Activated CD4-positive, CD25-positive, alpha-beta regulatory T cell treated with anti-CD3 and anti-CD28 coated beads, Interleukin-2, amount 50 U/mL, for 72 hours (primary cell): ENCODE measurements around the gene KCNQ5.

Source experiments
- DNase-seq: peaks from one replicate; pipeline ENCODE4 v3.0.0; 2021

KCNQ5 gene

DNA sequence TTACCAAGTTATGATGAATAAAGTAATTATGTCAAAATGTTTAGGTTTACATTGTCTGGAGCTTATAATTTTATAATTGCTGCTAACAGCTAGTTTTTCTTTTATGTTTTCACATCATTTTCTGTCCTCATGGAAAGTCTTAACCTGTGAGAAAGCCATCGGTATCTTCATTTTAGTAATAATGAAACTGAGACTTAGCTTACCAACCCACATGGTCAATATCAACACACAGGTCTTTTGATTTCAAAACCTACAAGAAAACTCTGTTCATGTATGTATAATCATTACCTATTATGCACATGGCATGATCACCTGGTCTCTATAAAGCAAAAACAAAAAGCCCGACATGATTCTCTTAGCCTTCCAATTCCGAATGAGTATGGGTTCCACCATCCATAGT lies 61.9 kb downstream of the KCNQ5 start:
- DNase-seq: no peak

DNA sequence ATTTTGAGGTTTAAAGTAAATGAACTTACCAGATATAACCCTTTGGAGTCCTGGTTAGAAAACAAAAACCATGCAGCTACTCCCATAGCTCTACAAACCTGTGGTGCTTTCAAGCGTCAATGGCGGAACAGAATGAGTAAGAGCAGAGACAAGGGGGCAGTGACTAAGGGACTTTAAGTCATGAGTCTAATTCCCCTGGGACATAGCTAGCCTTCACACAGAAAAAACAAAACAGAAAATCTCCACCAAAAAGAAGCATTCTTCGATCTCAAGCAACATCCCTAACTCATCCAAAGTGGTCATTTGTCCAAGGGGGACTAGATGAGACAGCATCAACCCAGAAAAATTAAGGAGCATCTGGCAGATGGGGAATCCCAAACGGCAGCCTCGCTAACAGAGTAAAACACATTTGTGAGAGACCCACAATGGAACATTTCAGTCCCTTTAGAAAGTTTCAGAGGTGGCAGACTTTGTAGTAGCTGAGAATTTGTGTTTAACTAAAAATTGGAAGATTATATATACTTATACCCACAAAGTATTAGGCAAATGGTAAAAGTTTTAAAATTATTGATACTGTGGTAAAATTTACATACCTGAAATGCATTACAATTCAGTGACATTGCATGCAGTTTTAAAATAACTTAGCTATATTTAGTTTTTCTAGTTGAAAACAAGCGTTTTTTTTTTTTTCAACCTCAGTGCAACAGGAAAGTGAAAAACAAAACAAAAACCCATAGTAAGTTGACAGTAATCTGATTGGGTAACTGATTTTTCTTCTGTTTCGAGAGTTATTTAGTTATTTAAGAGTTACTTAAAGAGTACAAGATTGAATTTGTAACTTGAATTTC lies 67.5 kb downstream of the KCNQ5 start:
- no peak for DNase-seq

DNA sequence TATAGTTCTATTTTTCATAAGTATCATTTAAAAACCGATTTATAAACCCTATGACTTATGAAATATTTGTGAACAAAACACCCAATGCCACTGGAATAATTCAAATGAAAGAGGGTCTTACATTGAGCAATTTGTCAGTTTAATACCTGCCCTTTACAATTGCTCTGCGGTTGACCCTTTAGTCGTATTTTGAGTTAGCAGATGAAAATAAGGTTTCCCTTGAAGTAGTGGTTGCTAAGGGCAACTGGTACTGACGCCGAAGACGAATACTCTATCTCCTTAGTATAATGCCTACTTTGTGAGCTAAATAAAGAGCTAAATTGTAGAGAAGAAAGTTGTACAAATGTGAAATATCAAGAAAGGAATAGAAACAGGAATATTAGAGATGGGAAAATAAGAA lies 69.4 kb downstream of the KCNQ5 start:
- DNase-seq: no peak

DNA sequence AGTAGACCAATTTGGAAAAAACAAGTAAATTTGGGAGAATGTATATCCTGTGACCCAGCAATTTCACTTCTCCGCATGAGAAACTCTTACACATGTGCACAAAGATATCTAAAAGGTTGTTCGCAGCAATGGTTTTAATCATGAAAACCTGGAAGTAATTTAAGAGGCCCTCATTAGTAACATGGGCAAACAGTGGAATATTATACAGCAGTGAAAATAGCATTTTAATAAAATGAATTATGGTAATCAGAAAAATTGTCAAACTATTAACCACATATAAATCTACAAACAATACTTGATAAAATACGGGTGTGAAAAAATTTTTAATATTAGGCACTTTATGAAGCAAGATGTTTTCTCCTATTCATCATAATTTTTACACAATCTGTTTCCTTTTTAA lies 74.2 kb downstream of the KCNQ5 start:
- DNase-seq: no peak

DNA sequence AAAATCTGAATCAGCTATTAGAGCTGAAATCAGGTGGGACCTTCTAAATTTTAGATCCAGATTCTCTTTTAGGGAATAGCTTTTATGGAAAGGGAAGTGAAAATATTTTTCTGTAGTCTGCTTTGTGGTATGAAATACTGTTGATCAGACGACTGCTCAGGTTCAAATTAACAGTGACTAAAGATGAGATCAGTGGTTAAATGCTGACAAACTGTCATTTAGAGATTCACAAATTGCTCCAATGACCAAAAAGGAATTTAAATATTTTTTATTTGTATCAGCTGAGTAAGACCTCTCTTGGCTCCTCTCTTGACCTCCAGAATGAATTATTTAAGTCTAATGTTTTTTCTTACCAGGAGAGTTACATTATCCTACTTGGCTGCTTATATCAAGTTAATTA lies 77.3 kb downstream of the KCNQ5 start:
- DNase-seq: no peak

DNA sequence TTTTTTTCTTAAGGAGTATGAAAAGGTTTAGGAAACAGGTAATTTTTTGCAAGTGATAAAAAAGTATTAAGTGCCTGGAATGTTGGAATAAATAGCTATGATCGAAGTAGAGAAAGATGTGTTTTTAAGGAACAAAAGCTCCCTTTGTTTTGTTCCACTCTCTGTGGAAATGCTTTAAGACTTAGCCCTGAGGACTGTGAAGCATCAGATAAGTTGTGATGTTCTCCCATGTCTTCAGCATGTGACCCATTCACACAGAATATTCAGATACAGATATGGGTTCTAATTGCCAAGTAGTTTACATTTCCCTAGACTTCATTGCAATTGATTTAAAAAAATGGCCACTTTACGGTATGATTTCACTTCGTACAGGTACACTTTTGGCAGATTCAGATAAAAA lies 80.6 kb downstream of the KCNQ5 start:
- DNase-seq: no peak

DNA sequence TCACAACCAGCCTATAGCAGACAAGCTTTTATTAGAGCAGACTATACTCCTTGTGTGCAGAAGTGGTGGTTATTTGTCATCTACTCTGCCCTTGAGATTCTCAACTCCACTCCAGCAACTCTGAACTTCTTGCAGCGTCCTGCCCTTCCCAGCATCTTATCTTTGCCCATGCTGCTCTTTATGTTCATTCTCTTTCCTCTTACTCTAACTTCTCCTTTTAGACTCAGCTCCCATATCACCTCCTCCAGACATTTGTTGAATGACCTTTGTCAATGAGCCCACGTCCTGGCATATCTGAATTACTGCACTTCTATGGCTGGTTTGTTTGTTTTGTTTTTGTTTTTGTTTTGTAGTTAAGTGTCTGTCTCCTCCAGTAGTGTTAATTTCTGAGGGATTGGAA lies 81.2 kb downstream of the KCNQ5 start:
- no peak for DNase-seq

DNA sequence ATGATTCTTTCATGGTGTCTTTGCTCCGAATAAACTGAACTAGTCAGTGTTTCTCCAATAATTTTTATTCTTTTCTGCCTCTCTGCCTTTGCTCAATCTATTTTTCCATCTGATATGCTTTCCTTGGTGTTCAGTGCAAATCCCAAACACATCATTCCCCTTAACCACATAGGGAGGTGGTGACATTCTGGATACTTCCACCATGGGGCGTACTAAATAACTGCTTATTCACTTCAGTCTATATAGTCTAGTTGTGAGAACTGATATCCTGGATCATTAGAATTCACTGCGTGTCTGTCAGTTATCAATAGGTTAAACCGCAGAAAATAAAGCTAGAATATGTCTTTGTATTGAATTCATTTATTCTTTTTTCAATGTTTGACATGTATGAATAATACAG lies 83.1 kb downstream of the KCNQ5 start:
- DNase-seq: no peak

DNA sequence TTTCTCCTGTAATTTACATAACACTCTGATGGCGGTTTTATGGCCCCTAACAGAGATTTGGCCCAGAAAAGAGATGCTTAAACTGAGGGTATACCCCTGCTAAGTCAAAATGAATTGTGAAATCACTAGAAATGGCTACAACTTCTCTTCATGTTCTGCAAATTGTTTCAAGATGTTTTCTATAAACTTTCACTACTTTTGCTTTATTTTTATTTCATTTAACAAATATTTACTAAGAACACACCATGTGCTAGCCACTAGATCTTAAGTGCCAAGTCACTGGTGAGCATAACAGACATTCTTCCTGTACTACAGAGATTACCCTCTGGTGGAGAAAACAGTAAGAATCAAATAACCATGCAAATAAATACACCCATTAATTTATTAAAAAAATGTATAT lies 87.6 kb downstream of the KCNQ5 start:
- DNase-seq: no peak

DNA sequence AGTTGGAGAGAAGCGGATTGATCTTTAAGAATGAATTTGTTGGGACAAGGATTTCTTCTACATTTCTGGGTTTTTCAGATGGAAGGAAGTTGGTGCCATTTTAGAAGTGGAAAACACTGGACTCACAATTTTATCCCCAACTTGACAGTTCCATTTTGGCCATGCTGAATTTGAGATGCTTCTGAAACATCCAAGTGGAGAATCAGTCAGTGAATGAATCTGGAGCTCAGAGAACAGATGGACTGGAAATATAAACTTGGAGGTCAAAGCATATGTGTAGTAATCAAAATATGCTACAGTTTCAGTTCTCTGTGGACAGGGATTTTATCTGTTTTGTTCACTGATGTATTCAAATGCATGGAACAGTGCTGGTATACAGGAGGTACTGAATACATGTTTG lies 89.9 kb downstream of the KCNQ5 start:
- DNase-seq: no peak

DNA sequence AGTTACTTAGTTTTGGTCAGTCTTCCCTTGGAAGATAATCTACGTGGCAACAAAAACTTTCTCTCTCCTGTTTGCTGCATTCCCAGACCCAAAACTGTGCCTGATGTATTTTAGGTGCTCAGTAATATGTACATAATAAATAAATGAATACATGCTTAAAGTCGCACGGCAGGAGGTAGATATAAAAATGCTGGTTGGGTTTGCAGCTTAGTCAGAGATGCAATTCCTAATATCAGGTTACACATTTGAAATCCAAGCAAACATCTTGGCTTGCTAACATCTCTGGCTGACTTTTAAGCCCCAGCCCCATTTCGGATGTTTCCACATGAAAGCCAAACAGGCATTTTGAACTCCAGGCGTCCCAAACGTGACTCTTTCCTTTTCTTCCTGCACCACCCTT lies 91.0 kb downstream of the KCNQ5 start:
- no peak for DNase-seq

DNA sequence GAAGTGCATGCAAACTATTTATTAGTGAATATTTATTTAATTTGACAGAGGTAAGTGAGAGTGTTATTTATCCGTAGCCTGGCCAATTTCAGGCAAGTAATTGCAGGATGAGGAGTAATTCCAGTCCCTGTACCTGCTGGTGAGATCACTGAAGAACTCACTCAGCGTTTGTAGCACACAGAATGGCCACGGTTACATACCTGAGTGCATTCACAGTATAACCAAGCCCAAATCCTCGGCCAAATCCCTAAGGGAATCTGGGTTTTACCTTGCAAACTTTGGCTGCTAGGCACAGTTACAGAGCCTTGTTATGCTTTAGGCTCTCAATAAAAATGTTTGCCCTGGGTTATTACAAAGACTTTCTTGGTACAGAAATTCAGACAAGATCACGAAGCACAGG lies 93.3 kb downstream of the KCNQ5 start:
- DNase-seq: no peak

DNA sequence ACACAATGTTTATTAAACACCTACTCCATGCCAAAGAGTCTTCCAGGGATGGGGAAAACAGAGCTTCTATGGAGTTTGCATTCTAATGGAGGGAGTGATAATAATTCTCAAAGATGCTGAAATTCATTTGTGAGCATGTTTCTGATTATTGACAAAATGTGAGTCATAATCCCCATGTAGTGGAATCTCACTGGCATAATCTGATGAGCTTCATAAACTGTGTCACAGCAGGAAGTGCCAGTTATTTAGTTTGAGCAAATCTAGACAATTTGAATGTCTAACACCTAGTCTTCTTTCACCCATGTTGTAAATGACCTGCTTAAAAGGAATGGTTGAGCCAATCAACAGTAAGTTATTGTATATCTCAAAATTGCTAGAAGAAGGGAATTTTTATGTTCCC lies 95.1 kb downstream of the KCNQ5 start:
- no peak for DNase-seq

DNA sequence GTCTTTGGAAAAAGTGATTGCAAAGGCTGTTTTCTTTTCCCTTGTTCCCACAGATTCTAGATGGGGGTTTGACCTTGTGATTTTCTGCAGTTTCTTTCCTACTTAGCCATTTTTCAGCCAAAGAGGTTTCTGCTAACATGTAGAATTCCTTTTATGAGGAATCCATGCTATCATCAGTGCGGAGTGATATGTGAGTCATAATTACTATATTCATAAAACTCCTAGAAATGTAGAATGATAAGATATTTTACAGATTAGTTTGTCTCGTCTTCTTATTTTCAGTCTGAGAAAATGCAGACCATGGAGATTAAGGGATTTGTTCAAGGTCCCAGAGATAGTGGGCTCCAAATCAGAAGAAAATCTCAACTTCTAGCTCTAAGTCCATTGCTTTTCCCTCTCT lies 98.6 kb downstream of the KCNQ5 start:
- DNase-seq: no peak

DNA sequence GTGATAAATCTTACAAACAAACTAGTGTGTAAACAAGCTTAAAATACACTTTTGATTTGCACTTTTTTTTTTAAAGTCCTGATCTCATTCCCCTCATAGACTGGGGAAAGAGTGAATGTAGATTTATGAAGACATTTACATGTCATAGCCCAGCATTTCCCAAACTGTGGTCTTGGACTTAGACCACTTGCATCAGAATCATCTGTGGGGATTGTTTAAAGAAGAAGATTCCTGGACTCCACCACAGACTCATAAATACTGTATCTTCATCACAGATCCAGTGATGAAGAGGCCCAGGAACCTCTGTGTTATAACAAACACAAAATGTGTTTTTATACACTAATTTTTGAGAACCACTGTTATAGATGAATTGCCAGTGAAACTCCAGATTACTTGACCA lies 99.5 kb downstream of the KCNQ5 start:
- no peak for DNase-seq

DNA sequence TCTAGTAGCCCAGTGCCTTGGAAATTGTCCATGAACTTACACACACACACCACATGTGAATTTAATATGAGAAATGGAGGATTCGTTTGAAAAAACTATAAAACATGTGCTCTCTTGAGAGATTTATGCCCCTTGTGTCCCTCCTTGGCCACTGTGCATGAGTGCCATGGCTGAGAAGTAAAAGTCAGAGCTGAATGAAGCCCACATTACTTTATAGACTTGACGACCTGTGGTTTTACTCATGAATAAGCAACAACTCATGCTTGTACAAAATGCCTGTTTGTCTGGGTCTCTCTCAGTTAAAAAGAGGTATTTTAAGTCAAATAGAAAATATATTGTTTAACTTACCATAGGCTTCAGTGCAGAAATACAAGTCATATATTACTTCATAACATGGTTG lies 102.7 kb downstream of the KCNQ5 start:
- DNase-seq: no peak

DNA sequence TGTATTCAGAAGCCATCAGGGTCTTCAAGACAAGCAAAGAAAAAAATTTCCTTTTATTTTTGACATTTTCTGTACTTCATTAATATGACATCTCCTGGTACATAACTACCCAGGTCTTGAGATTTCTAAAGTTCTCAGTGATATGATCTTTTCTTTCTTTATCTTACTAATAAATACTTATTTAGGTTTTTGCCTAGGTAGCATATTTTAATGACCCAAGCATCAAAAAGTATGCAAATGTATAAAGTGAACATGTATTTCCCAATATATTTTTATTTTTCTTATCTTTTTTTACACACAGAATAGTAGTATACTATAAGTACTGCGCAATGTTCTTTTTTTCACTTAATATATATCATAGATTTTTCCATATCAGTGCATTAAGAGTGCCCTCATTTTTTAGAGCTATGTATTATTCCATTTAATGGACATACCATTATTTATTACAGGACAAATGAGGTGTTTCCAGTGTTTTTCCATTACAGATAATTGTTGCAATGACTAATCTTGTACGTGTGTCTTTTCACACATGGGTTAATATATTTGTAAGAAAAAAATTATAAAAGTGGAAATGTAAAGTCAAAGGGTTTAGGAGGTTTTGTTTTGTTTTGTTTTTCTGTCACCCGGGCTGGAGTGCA lies 107.0 kb downstream of the KCNQ5 start:
- no peak for DNase-seq

DNA sequence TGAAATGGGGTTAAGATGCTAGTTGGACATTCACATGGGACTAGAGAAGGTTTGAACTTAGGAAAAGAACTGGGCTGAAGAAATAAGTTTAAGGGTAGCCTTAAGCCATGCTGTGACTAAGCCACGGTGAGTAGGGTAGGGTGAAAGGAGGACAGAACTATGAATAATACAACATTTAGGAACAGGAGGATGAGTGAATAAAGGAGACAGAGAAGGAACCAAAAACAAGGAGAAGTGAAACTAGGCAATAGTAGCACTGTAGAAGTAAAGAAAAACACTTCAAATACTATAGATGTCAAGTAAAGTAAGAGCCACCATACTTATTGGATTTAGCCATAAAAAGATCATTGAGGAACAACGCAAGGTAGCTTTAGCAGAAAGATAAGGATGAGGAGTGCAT lies 111.2 kb downstream of the KCNQ5 start:
- no peak for DNase-seq

DNA sequence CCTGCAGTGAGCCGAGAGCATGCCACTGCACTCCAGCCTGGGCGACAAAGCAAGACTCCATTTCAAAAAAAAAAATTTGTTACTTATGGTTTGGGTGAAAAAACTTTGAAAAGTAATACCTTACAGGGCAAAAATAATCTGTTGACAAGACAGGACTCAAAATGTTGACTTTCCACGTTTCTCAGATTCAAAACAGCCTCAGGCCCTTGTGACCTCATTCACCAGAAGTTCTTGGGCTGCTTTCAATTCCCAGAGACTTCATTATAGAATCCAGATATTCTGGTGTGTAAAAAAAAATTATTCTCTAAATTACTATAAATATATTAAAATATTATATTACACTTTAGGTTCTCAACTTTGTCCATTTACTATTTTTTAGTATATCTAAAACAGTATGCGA lies 116.2 kb downstream of the KCNQ5 start:
- no peak for DNase-seq

DNA sequence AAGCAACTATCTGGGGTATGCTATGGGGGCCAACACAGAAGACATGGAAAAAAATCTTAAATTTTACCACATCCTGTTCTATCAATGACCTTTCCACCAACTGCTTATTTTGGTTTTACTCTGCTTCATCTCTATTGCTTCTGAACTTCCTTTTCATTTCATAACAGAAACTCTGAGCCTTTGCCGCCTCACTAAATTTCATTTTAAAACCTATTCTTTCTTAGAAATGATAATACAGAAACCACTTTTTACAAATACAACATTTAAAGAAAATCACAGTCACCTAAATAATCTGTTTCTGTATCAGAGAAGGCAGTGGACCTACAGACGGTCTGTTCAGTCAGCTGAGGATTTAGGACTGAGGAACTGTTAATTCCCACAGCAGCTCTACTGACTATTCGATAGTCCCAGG lies 117.5 kb downstream of the KCNQ5 start:
- DNase-seq: no peak

DNA sequence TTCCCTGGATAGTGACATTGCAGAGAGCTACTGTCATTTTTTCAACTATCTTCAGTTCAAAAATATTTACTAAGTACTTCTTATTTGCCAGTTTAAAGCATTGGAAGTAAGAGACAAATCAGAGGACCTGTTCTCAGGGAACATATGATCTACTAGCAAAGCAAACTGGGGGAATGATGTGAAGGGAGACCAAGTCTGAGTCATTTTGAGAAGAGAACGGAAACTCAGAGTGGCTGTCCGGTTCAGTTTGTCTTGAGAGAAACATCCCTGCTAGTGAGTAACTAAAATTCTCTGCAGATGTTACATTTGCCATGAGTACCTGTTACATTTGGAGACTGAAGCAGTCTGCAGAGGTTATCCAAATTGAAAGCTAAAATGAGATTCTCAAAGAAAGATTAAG lies 118.3 kb downstream of the KCNQ5 start:
- no peak for DNase-seq

DNA sequence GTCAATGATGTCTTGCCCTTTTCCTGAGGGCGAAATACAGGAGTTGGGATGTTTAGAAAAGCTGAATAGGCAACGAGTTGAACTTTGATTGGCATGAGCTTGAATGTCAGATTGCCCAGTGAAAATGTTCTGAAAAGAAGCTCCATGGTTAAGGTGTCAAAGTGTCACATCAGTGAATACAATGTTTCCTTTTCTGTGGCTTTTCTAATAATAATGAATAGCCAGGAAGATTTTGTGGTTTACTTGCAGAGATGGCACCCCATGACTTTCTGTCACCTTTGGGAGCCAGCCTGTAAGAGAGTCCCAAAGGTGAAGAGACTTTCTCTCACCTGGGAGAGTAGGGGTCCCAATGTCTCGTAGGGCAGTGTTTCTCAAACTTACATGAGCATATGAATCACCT lies 119.2 kb downstream of the KCNQ5 start:
- DNase-seq: no peak

DNA sequence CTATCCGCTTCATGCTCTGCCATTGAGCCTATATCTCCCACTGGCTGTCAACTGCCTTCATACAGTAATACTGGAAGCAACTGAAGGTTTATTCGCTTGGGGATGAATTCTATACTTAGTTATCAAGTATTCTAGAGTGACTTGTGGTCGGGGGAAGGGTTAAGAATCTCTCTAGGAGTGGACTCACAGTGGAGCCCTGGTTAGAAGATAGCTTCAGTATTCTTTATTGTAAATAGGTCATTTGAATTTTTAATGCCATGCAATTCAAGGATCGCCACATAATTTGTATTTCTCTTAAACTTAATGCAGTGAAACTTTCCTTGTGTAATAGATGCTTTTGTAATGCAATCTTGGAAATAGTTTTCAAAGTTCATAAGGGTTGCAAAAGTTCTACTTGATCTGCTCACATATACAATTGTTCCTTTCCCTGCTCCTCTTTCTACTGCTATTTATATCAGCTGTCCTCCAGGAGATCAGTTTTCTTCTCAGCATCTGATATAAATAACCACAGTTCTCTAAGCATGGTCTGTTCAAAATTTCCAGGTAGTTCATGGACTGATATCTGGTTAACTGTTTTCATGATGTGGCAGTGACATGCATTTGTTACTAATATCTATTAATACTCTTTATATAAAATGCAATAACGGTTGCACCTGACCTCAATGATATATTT lies 120.3 kb downstream of the KCNQ5 start:
- no peak for DNase-seq

DNA sequence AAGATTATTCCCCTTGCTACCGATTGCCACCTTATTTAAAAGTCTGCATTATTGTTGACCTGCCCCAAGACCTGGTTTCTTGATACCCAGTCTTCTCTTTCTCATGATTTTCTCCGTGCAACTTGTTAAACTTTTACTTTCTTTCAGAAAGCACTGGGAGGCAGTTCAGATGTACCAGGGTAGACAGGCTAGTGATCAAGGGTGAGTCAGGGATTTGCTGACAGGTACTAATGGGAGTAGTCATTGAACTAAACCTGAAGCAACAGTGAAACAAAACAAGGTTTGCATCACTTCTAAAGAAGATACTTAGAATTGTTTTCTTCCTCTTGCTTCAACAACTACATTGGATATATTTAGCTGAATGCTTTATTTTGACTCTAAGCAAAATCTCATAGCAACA lies 124.4 kb downstream of the KCNQ5 start:
- no peak for DNase-seq
